Stimulated activated CD4-positive, alpha-beta T cell treated with anti-CD3 and anti-CD28 coated beads, Interleukin-4, amount 100 ng/mL, for 24 hours (primary cell): ENCODE results near the gene COL4A2.
"Not testable (repeated sequence)": the region's sequence is repeated elsewhere in the genome, so short reads cannot be mapped to it uniquely, and the experiment has no call there.

ENCODE experiments used
- DNase-seq: peaks from one replicate; pipeline ENCODE4 v3.0.0-alpha.2; 2020

Gene COL4A2

DNA sequence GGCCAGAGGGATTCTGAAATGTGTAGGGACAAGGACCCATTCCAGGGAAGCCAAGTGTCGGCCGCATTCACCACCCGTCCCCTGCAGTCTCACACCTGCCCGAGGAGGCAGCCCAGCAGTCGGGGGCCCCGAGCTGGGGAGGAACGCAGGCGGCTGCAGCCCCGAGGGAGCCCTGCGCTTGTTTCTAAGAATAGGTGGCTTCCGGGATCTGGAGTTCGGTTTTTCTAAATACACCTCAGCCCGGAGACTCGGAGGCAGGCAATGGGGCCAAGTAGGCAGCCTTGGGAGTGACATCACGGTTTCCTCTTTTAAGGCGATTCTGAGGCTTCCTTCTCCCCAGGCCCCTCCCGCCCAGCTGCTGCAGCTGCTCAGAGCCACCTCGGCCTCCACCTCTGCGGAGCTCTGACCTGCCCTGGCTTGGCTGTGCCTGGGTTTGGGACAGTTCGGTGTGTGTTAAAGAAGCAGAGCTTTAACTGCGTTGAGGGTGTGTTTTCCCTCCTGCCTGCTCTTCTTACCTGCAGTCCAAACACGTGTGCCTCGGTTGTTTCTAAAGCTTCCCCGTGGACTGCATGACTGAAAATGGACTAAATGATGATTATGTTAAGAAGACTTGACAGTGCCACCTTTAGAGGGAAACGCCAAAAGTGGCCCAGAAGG is 80.5 kb downstream of the COL4A2 start:
- DNase-seq: no peak

- no peak for DNase-seq
Observed at GRCh38 chr13:110388108-110388943, 81.2 kb downstream of the COL4A2 start.

- no peak for DNase-seq
Observed at GRCh38 chr13:110390567-110390966, 83.5 kb downstream of the COL4A2 start.

DNA sequence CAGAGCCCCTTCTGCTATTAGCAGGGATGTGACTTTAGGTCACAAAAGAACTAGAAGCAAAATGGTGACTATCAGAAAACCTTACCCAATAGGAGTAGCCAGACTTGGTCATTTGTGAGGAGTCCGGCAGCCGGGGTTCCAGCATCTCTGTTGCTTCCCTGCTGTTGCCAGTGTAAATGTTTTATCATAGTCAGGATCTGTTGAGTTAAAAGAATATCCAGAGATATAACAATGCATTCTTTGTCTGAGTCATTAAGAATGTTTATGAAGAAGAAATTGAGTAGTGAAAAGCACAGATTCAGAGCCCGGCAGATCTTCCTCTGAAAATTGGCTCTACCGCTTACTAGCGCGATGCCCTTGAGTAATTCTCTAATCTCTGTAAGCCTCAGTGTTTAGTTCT is 84.2 kb downstream of the COL4A2 start:
- DNase-seq: no peak

DNA sequence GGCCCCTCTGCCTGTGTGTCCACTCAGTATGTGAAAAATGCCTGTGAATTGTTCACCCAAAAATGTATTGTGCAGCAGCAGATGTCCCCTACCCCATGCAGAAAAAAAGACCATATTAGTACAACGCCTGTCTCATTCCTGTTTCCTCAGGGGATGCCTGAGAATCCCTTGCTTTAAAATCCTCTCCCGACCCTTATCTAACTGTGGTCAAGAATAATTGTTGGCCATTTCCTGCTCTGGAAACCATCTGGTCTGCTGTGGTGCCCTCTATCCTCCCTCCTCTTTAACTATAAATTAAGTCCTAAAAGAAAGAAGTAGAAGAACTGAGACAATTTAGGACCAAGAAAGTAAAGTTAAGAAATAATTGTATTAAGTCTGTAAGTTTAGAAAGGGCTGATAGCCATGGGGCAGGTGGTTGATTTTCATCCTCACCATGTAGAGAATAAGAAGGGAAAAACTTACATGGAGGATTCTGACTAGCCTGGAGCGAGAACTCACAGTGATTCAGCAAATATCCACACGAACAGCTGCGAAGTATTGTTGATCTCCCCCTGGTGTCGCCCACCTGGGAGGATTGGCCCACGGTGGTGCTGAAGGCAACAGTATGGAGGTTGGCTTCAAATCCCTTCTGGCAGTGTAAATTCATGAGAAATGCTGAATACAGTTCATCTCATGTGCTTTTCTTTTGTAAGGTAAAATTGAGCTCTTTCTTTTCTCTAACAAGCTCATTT is 85.6 kb downstream of the COL4A2 start:
- no peak for DNase-seq

- DNase-seq: no peak
Observed at GRCh38 chr13:110393761-110394160, 86.7 kb downstream of the COL4A2 start.

DNA sequence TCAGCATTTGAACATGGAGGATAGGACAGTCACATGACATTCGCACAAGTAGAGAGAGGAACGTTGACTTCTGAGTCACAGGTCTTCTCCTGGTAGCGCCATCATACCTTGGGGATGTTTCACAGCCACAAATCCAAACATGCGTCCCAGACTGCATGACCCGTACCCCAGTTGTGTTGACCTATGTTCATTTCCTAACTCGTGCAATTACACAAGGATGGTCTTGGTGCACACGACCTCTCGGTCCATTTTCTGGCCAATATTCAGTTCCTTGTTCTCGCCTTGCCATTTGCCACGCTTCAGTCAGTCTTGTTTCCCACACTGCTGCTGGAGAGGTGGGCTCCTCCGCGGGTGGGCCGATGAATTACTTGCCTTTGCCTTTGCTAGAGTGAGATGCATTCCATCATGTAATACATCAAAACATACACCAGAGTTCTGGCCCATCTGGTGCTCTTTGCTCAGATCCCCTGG is 87.3 kb downstream of the COL4A2 start:
- DNase-seq: no peak

DNA sequence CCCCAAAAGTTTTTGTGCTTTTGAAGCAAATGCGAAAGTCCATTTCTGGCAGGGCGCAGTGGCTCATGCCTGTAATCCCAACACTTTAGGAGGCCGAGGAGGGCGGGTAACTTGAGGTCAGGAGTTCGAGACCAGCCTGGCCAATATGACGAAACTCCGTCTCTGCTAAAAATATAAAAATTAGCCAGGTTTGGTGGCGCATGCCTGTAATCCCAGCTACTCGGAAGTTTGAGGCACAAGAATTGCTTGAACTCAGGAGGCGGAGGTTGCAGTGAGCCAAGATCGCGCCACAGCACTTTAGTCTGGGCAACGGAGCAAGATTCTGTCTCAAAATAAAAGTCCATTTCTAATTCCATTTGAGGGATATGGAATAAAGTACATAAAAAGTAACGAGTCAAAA is 88.5 kb downstream of the COL4A2 start:
- not testable (repeated sequence) for DNase-seq

DNA sequence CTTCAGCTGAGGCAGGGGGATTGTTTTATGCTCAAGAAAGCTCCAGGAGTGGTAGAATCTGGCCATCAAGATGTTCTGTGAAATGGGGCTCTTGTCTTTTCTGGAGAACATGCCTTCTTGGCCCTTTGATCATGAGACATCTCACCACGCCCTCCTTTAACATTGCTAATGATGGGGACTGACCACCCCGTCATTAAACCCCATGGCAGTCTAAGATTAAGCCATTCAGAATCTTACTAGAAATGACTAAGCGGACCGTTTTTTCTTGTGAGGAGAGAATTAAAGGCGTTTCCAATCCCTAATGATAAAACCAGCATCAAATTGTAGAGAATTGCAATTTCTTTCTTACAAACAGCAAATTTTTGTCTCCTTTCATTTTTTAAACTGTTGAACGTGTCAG is 89.4 kb downstream of the COL4A2 start:
- DNase-seq: no peak

DNA sequence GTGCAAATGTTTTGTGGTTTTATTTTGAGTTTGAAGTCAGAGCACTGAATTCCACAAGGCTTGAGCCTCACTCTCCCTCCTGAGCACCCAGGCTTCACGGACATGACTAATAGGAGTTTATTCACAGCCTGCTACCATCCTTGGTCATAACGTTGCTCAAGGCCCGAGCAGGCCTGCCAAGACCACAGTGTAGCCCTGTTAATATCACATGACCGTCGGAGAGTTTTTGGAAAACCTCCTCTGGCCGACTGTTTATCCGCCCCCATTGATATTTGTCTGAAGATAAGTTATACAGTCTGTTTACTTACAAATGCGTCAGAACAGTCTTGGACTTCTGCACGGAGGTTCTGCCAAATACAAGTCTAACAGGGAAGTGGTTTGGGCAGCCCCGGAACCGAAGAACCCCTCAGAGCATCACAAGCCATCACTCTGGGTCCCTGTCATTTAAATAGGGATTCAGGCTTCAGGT is 89.9 kb downstream of the COL4A2 start:
- DNase-seq: no peak

- no peak for DNase-seq
Observed at GRCh38 chr13:110397436-110398115, 90.5 kb downstream of the COL4A2 start.

- no peak for DNase-seq
Observed at GRCh38 chr13:110398564-110399507, 91.8 kb downstream of the COL4A2 start.

DNA sequence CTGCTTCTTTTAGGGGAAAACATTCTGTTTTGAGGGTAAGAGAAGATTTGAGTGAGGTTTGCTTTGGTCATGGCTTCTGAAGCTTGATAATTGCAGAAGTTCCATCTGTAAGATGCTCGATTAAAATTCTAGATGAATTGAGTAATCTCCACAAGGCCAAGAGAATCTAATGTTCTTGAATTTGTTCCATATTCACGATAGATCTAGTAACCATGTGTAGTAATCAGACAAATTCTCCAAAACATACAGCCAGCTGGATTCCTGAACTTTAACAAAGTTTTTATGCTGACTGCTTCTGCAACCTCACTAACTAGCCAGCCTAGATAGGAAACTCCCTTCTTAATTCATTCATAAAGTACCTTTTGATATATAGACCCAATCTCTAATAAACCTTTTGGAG is 92.7 kb downstream of the COL4A2 start:
- DNase-seq: no peak

GRCh38 chr13:110400786-110401533 is 93.9 kb downstream of the COL4A2 start:
- DNase-seq: no peak

GRCh38 chr13:110402299-110403069 is 95.4 kb downstream of the COL4A2 start:
- no peak for DNase-seq

- DNase-seq: no peak
Observed at GRCh38 chr13:110403315-110403714, 96.2 kb downstream of the COL4A2 start.

DNA sequence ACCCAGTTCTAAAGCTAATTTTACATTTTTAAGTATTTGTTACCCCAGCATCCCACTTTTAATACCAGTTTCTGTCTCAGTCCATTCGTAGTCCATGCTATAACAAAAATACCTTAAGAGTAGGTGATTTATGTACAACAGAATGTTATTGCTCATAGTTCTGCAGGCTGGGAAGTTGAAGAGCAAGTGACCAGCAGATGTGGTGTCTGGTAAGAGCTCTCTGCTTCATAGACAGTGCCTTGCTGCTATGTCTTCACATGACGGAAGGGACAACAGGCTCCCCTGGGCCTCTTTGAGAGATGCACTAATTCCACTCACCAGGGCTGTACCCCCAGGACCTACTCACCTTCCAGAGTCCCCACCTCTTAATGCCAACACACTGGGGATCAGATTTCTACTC is 96.6 kb downstream of the COL4A2 start:
- no peak for DNase-seq

DNA sequence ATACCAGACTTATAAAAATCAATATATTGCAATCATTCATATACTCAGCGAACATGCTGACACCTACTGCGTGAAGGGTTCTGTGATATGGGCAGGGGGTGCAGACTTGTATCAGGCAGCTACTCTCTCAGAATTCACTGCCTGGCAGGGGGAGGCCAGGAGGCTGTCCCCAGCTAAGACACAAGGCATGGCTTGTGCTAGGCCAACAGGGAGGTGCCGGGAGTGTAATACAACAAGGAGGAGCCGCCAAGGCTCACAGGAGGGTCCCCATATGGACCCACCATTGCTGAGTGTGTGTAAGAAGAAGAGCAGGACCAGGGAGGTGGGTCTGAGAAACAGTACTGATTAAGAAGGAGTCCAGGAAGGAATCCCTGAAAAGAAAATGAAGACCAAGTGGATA is 97.2 kb downstream of the COL4A2 start:
- DNase-seq: no peak

GRCh38 chr13:110405597-110406450 is 98.7 kb downstream of the COL4A2 start:
- DNase-seq: no peak
